Adrenal gland (tissue), 12 donors: ENCODE measurements around the gene SECISBP2. TPM values are rescaled to one million over a fixed set of nuclear protein-coding genes. Genes with fewer than 3 reads are reported as not detected.
A peak's percentile ranks its signal among the peaks of the same experiment; 100 is the strongest.

Source experiments
- DNase-seq, 7 donors: peaks; one replicate each; pipeline ENCODE4 v3.0.0-alpha.2; 2019 to 2020
- H3K27ac ChIP-seq, 5 donors: fragments of 200-600 bp; sonication (generic) in 4 of 5; 1 replicate in 3 of 5; 2 replicates in 2 of 5; pipeline versions ENCODE4 v1.5.1 to v1.8.0; 2016 to 2020; ENCODE audit warnings: mild to moderate bottlenecking in 1 of 5
- H3K27me3 ChIP-seq: fragments of 200-600 bp; 2 replicates; pipeline ENCODE4 v1.8.0; 2021
- H3K36me3 ChIP-seq, 2 donors: fragments of 200-600 bp; replicated peaks in 1 of 2; 1 replicate in 1 of 2; 2 replicates in 1 of 2; pipeline versions ENCODE4 v1.5.1 to v1.8.0; 2018 to 2022
- H3K4me1 ChIP-seq, 2 donors: fragments of 200-600 bp; replicated peaks in 1 of 2; 1 replicate in 1 of 2; 2 replicates in 1 of 2; pipeline versions ENCODE4 v1.5.1 to v1.8.0; 2018 to 2021
- H3K4me3 ChIP-seq, 4 donors: fragments of 200-600 bp; sonication (generic) in 3 of 4; one replicate each; pipeline ENCODE4 v1.5.1; 2016 to 2018
- H3K9me3 ChIP-seq, 3 donors: fragments of 200-600 bp; sonication (generic) in 1 of 3; replicated peaks in 1 of 3; 1 replicate in 2 of 3; 2 replicates in 1 of 3; pipeline versions ENCODE4 v1.5.1 to v1.8.0; 2016 to 2021
- CTCF ChIP-seq, 6 experiments: fragments of 450-650 bp in 4 of 6; fragments of 200-600 bp in 2 of 6; sonication (generic) in 1 of 6; IDR thresholded peaks; 1 replicate in 5 of 6; 2 replicates in 1 of 6; pipeline versions ENCODE4 v1.5.1 to v1.8.0; 2016 to 2021; ENCODE audit warnings: antibody characterized with exemption in 6 of 6, mild to moderate bottlenecking in 2 of 6, moderate library complexity in 1 of 6
- POLR2A ChIP-seq, 2 donors: fragments of 450-650 bp; IDR thresholded peaks; one replicate each; pipeline ENCODE4 v1.6.1; 2017; ENCODE audit warnings: antibody characterized with exemption in 2 of 2, mild to moderate bottlenecking in 2 of 2, moderate library complexity in 1 of 2
- WGBS, 4 donors: extraction: QIAGEN DNeasy Blood & Tissue Kit in 2 of 4; methylation state at CpG; one replicate each; pipeline versions ENCODE4 v1.1.5 to v1.1.7; 2013 to 2017; 5-methylcytosine and 5-hydroxymethylcytosine counted together
- intact Hi-C, 2 donors: fragments of 100-400 bp; cut with DNase I; formaldehyde crosslinking; loops; one replicate each; pipeline versions ENCODE4 v1.14.1 to v1.15.0; 2022 to 2023
- polyA plus RNA-seq, 3 donors: library from polyadenylated mRNA; stranded (reverse); fragments of 200-250 nt in 2 of 3; fragments of 350-450 nt in 1 of 3; fragmentation: Illumina TruSeq in 1 of 3; extraction: RNeasy Lipid Tissue Mini Kit (QIAGEN cat#74804) in 1 of 3; gene quantifications; one replicate each; pipeline ENCODE4 v1.2.3, GENCODE V29; 2013 to 2014
- total RNA-seq, 9 donors: library from RNA; depleted of rRNA in 4 of 9; stranded (reverse); fragments of >200 nt in 4 of 9; fragments of 120-200 nt in 1 of 9; fragmentation: NEBNext Ultra II Directional in 1 of 9; extraction: Animal tissue kit (Norgen Biotek cat#: 25700) in 1 of 9; gene quantifications; one replicate each; pipeline versions ENCODE4 v1.1.0 to v1.2.4, GENCODE V29; 2013 to 2023
- donor health status: healthy with polysubstance abuse.
- donor health status: Bipolar disorder and iron deficiency.
- donor health status: DM: yes; HTN: yes; CAD: no.
- donor health status: DM: no; HTN: no; CAD: no.
- donor health status: DM: no; HTN: no; CAD: no.
- donor health status: DM: yes; HTN: yes; CAD: no.

Gene SECISBP2
- total and polyA plus RNA-seq, 12 donors: 31.7 to 76.1 (median 46.8) TPM

DNA sequence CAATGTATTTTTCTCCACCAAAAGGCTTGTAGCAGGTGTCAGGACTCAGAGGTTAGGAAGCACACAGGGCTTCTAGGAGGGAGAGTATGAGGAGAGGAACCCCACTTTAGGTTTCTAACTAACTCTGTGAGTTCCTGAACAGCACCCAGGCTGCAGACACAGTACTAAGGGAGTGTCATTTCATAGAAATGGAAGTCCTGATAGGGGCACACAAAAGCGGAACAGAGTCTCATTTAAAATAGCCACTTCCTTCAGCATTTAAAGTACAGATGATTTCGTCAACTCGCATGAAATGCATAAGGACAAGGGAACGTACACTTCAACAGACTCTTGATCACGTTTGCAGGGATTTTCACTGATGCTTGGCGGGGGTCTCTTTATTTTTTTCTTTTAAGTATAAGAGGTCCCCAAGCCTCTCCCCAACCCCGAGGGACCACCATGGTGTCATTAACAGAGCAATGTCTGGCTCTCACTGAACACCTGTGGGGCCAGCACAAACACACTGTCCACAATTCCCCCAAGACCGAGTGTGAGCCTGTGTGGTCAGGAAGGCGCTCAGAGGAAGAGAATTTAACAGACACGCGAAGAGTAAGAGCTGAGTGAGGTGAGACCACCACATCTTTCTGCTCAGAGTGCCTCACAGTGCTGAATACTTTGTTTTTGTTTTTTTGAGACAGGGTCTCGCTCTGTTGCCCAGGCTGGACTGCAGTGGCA lies 82.3 kb downstream of the SECISBP2 start:
- H3K4me1 ChIP-seq: no peaks in the 10 kb centered on the region
- 75 to 85% (median 83%) methylated on average over 12 of the region's 12 CpGs for WGBS, 4 donors
- H3K4me3 ChIP-seq: no peak overlapping the region
- DNase-seq: no peak
- TF ChIP-seq POLR2A (IDR thresholded peaks at IDR 0.05) (no peak), CTCF (IDR thresholded peaks at IDR 0.05) (no peak)
- H3K9me3 ChIP-seq: no peaks in the 10 kb centered on the region
- H3K27me3 ChIP-seq: no peaks in the 10 kb centered on the region
- H3K36me3 ChIP-seq: peaks cover 0 to 32% of the 10 kb centered on the region in 2 donors
- H3K27ac ChIP-seq: peak overlapping the region in 1 of 5 donors; percentile 69
- intact Hi-C loops: no loop called here

GRCh38 chr9:89402695-89403427 lies 84.6 kb downstream of the SECISBP2 start:
- 90 to 94% (median 92%) methylated on average over 3 to 14 of the region's 14 CpGs for WGBS, 4 donors
- H3K36me3 ChIP-seq: peaks cover 0 to 19% of the 10 kb centered on the region in 2 donors
- intact Hi-C loops: no loop called here

DNA sequence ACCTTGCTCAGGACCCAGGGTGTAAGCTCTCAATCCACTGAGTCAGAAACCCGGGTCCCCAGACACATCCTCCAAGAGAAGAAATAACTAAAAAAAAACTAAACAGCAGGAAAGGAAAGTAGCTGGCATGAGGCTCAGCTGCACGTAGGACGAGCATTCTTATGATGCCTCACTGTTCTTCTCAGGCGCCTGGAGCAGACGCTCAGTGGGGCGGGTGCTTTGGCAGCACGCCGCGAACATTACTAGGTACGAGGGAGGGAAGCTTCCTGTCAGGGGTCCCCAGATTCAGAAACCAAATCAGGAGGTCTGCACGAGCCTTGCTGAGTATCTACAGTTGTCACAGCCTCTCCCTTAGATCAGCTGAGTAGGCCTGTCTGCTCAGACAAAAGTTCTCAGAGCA lies 85.8 kb downstream of the SECISBP2 start:
- Histone ChIP-seq H3K4me1 (peaks cover 0 to 5% of the 10 kb centered on the region in 2 donors), H3K9me3 (no peaks in the 10 kb centered on the region), H3K27ac (no peak overlapping the region), H3K27me3 (no peaks in the 10 kb centered on the region), H3K36me3 (peaks cover 0 to 14% of the 10 kb centered on the region in 2 donors), H3K4me3 (no peak overlapping the region)
- intact Hi-C loops: no loop called here
- WGBS, 4 donors: 84 to 95% (median 93%) methylated on average over 11 of the region's 11 CpGs
- no peak for TF ChIP-seq CTCF (IDR thresholded peaks at IDR 0.05)
- TF ChIP-seq POLR2A (IDR thresholded peaks at IDR 0.05): no peak
- no peak for DNase-seq

More at GRCh38 chr9:89402695-89403427, 84.6 kb downstream of the SECISBP2 start:
- DNase-seq: no peak
- no peak for TF ChIP-seq POLR2A (IDR thresholded peaks at IDR 0.05)
- Histone ChIP-seq H3K9me3 (no peaks in the 10 kb centered on the region), H3K27me3 (no peaks in the 10 kb centered on the region), H3K4me1 (no peaks in the 10 kb centered on the region), H3K4me3 (no peak overlapping the region), H3K27ac (no peak overlapping the region)

GRCh38 chr9:89405826-89406225 lies 87.5 kb downstream of the SECISBP2 start:
- DNase-seq: peak in 3 of 7 donors; percentile 46 to 79 (median 52)
- intact Hi-C loops: no loop called here
- 59 to 72% (median 67%) methylated on average over 8 to 11 of the region's 11 CpGs for WGBS, 4 donors
- Histone ChIP-seq H3K27me3 (no peaks in the 10 kb centered on the region), H3K4me3 (no peak overlapping the region), H3K36me3 (peaks cover 0 to 14% of the 10 kb centered on the region in 2 donors), H3K27ac (peak overlapping the region in 3 of 5 donors; percentile 5 to 68 (median 13)), H3K9me3 (no peaks in the 10 kb centered on the region), H3K4me1 (peaks cover 0 to 9% of the 10 kb centered on the region in 2 donors)
- TF ChIP-seq CTCF (IDR thresholded peaks at IDR 0.05): no peak
- TF ChIP-seq POLR2A (IDR thresholded peaks at IDR 0.05): no peak
